GM21737 (cell line): ENCODE results near the gene RAB23.

ENCODE experiments used
- ATAC-seq: cut with Tn5 transposase; IDR thresholded peaks from one replicate; pipeline ENCODE4 v1.9.1; 2021; ENCODE audit warnings: mild to moderate bottlenecking, moderate library complexity; ENCODE audit not compliant: unreplicated experiment

The RAB23 gene

GRCh38 chr6:57183336-57183735 lies 38.8 kb downstream of the RAB23 start:
- ATAC-seq, result no peak

GRCh38 chr6:57182017-57182432 lies 40.1 kb downstream of the RAB23 start:
- ATAC-seq, result no peak

DNA sequence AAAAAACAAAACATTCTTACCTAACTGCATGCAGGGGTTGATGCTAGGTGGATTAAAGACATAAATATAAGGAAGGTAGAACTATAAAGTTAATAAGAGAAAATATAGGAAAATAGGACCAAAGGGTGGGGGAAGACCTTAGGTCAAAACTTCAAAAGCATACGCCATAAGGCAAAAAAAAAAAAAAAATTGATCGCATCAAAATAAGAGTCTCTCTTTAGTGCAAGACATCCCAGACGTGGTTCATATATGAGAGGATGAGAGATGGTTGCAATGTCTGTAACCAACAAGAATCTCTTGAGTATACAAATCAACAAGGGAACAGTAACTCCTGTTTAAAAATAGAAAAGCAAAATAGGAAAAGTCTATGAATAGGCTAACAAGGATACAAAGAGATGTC lies 41.5 kb downstream of the RAB23 start:
- no peak for ATAC-seq

GRCh38 chr6:57177545-57178265 lies 44.4 kb downstream of the RAB23 start:
- no peak for ATAC-seq

DNA sequence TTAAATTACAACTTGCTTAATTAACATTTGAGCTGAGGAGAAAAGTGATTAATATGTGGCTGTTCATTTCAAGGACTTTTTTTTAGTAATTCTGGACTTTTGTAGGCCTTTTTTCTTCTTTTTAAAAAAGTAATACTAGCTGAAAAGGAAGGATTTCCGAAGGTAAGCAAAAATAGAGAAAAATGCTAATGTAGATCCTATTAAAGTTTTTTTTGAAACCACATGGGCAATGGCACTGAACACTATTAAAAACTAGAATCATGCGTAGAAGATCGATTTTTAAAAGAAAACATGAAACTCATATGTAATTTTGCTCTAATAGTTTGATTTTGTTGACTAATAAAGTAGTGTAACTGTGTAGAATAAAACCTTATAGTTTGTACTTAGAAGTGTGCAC lies 47.6 kb downstream of the RAB23 start:
- no peak for ATAC-seq

DNA sequence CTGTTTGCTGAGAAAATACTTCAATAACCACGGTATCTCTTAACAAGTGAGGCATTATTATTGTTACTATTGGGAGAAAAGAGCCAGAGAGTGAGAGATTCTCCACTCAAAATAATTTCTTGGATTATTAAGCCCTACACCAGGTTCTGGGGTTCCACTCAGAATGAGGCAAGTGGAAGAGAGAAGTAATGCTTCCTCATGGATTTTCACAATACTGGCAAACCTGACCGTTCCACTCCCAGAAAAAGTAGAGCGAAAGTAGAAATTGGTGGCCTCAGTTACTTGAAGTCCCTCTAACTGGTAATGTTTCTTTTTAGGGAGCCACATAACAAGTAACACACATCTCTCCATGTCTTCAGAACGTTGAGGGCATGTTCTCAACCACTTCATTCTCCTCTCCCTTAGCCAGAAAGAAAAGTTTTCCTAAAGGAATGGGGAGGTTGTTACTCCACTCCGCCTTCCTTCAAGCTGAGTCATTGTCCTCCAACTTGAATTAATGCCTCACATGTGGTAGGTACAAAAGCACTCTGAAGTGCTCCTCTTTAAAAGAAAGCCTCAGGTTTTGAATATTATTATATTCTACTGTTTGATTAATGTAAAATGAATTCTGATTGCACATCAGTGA lies 48.1 kb downstream of the RAB23 start:
- ATAC-seq, result no peak

DNA sequence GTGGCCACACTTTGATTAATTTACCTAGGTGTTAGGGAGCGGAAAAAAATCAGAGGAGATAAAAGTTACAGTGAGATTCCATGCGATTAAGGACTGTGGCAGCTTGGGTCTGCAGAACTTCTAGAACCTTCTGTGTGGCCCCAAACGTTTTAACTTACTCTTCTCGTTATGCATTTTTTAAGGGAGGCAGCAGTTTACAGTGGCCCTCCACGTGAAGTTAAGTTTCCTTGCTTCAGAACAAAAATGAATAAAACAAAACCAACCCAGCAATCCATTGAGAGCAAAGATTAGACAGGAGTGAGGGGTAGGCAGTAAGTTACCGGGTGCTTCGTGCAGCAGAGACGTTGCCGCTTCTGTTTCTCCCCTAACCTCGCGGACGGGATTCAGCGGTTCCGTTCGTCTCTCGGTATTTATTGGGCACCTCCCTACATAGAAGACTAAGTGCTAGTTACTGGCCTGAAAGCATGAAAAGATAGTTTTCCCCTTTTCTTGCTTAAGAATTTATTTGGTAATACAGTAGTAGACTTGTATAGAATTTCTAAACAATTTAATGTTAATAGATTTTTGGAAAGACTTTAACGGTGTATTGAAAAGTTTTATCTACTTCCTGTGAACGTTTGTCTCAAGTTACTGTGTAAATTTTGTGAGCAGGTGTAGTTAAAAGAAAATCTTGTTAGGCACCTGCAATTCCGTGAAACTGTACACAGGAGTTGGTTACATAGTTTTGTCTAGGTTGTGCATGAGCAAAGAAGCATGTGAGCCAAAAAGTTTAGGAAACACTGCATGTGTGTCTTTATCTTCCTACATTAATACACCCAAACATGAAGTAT lies 48.8 kb downstream of the RAB23 start:
- no peak for ATAC-seq

- ATAC-seq, result peak; percentile 86
Observed at GRCh38 chr6:57172136-57173055, 49.7 kb downstream of the RAB23 start, which contains the start of gene BAG2. Gene BAG2, plus strand, starts transcription at chr6:57172326. Its CDS starts 372 bp downstream, at chr6:57172698.

DNA sequence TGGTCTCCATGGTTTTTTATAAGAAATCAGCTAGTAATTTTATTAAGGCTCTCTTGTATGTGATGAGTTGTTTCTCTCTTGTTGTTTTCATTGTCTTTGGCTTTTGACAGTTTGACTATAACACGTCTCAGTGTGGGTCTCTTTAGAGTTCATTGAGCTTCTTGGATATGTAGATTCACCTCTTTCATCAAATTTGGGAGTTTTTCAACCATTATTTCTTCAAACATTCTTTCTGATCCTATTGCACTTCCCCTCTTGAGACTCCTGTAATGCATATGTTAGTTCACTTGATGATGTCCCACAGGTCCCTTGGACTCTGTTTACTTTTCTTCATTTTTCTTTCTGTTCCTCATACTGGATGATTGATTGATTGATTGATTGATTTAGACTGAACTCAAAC lies 57.0 kb downstream of the RAB23 start:
- ATAC-seq, result no peak

DNA sequence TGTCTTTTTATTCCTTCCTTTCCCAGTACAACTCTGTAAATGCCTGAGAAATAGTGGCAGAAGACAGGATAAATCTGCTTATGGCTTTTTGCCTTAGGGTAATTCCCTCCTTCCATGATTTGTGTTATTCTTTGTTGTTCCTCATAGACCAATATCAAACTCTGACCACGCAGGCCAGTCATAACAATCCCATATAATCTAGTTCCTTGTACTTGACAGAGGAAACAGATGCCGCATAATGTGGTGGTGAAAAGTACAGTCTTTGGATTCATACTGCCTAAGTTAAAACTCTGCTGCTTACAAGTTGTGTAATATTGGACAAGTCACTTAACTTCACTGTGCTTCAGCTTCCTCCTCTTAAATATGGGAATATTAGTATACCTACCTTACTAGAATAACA lies 58.2 kb downstream of the RAB23 start:
- no peak for ATAC-seq

DNA sequence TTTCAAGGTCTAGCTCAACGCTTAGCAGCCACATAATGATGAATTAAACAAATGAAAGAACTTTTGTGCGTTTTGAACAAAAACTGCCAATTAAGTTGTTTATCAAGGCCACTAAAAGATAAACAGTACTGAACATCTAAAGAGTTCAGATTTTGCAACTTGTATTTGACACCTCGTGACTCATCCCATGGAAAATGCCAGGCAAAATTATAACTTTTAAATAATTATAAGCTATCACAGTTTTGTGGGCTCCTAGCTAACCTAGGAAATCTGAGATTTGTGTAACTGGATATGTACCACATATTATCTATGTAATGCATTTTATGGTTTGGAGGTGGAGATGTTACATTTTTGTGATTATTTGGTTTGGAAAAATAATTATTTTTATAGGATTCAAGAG lies 59.6 kb downstream of the RAB23 start:
- ATAC-seq, result no peak

DNA sequence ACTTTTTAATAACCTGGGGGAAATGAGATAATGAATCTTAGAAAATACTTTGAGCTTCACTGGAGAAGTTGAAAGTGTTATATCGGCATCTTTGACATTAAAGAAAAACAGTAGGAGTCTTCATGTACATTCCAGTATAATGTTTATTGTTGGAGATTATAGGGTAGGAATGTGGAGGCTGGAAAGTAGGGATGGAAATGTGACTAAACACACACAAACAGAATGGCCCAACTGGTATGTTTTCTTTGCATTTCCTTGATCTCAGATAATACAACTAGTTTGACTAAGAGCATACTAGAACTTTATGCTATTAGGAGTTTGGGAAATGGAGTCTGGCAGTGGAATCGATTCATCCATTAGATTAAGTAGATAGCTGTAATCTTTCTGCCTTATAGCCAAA lies 60.1 kb downstream of the RAB23 start:
- no peak for ATAC-seq

- no peak for ATAC-seq
Observed at GRCh38 chr6:57159127-57159526, 63.0 kb downstream of the RAB23 start.

- no peak for ATAC-seq
Observed at GRCh38 chr6:57158658-57159057, 63.4 kb downstream of the RAB23 start.

- ATAC-seq, result no peak
Observed at GRCh38 chr6:57147955-57148858, 73.9 kb downstream of the RAB23 start.

- ATAC-seq, result no peak
Observed at GRCh38 chr6:57147401-57147800, 74.7 kb downstream of the RAB23 start.

GRCh38 chr6:57143690-57144089 lies 78.4 kb downstream of the RAB23 start:
- ATAC-seq, result no peak

- ATAC-seq, result no peak
Observed at GRCh38 chr6:57142178-57142525, 80.0 kb downstream of the RAB23 start.

- ATAC-seq, result no peak
Observed at GRCh38 chr6:57141451-57142177, 80.5 kb downstream of the RAB23 start.
